PC-9 (cell line): ENCODE measurements around the gene TRABD. TPM values are rescaled to one million over a fixed set of nuclear protein-coding genes. Genes with fewer than 3 reads are reported as not detected.
A peak's percentile ranks its signal among the peaks of the same experiment; 100 is the strongest.

Experiments used
- BruUV-seq: library from RNA; stranded (reverse); fragments of 400-500 nt; replicated peaks from 2 replicates; lab custom pipeline; 2021; lab: Mats Ljungman, UMichigan
- CTCF ChIA-PET: fragments of 300-600 bp; sonication (Branson Sonifier 250); formaldehyde crosslinking; loops from one replicate; lab custom pipeline; 2022; ENCODE audit warnings: antibody characterized with exemption; lab: Charles Lee
- POLR2A ChIA-PET: fragments of 300-600 bp; sonication (Branson Sonifier 250); formaldehyde crosslinking; loops from one replicate; lab custom pipeline; 2022; ENCODE audit warnings: antibody characterized with exemption; ENCODE audit not compliant: unreplicated experiment; lab: Charles Lee
- DNase-seq, 2 experiments: peaks; one replicate each; pipeline versions ENCODE4 v3.0.0 to v3.0.0-alpha.2; 2015 to 2022; ENCODE audit warnings: mixed read lengths in 1 of 2
- H2AFZ ChIP-seq: fragments of 200-600 bp; sonication (generic); 2 replicates; pipeline ENCODE4 v1.8.1; 2017; ENCODE audit warnings: antibody characterized with exemption
- H3F3A ChIP-seq: fragments of 200-600 bp; sonication (generic); 2 replicates; pipeline ENCODE4 v1.8.1; 2017; ENCODE audit warnings: antibody characterized with exemption, mild to moderate bottlenecking, low read depth; ENCODE audit not compliant: insufficient read depth
- H3K27ac ChIP-seq: fragments of 200-600 bp; sonication (generic); 2 replicates; pipeline ENCODE4 v1.6.1; 2016; ENCODE audit warnings: mixed run types
- H3K27me3 ChIP-seq: fragments of 200-600 bp; sonication (generic); 2 replicates; pipeline ENCODE4 v1.6.1; 2016; ENCODE audit warnings: low read depth, mixed run types; ENCODE audit not compliant: insufficient read depth
- H3K36me3 ChIP-seq: fragments of 200-600 bp; sonication (generic); 2 replicates; pipeline ENCODE4 v1.6.1; 2016; ENCODE audit warnings: low read depth, mixed run types
- H3K4me1 ChIP-seq: fragments of 200-600 bp; sonication (generic); replicated peaks from 2 replicates; pipeline ENCODE4 v1.6.1; 2016; ENCODE audit warnings: mixed run types; ENCODE audit not compliant: insufficient read depth
- H3K4me2 ChIP-seq: fragments of 200-600 bp; sonication (generic); 2 replicates; pipeline ENCODE4 v1.6.1; 2017; ENCODE audit warnings: mixed run types
- H3K4me3 ChIP-seq: fragments of 200-600 bp; sonication (generic); 2 replicates; pipeline ENCODE4 v1.6.1; 2016; ENCODE audit warnings: mixed run types
- H3K79me2 ChIP-seq: fragments of 200-600 bp; sonication (generic); 2 replicates; pipeline ENCODE4 v1.6.1; 2017; ENCODE audit warnings: low read depth, mixed run types
- H3K9me2 ChIP-seq: fragments of 200-600 bp; sonication (generic); 2 replicates; pipeline ENCODE4 v1.8.1; 2017; ENCODE audit warnings: mild to moderate bottlenecking; ENCODE audit not compliant: insufficient read depth
- H3K9me3 ChIP-seq: fragments of 200-600 bp; sonication (generic); 2 replicates; pipeline ENCODE4 v1.8.1; 2016; ENCODE audit warnings: low read depth; ENCODE audit not compliant: insufficient read depth
- H4K20me1 ChIP-seq: fragments of 200-600 bp; sonication (generic); 2 replicates; pipeline ENCODE4 v1.8.1; 2017; ENCODE audit not compliant: insufficient read depth
- CTCF ChIP-seq: fragments of 200-600 bp; sonication (generic); conservative IDR thresholded peaks from 2 replicates; pipeline ENCODE4 v1.6.1; 2017; ENCODE audit warnings: mixed run types, antibody characterized with exemption, mild to moderate bottlenecking, moderate library complexity
- EZH2 ChIP-seq: fragments of 200-600 bp; sonication (generic); IDR thresholded peaks from 2 replicates; pipeline ENCODE4 v1.8.0; 2017; ENCODE audit warnings: antibody characterized with exemption, low read depth
- intact Hi-C: fragments of 100-400 bp; cut with micrococcal nuclease; formaldehyde crosslinking; loops from one replicate; pipeline ENCODE4 v1.10.0; 2022; ENCODE audit not compliant: unreplicated experiment
- total RNA-seq: library from RNA; stranded (reverse); gene quantifications from 2 replicates; pipeline ENCODE4 v1.2.3, GENCODE V29; 2021

Gene TRABD
- total RNA-seq, 1 experiment from 2014 or later, result 68.2 TPM

- DNase-seq, result no peak
- Histone ChIP-seq H3K4me3 (peak overlapping the region; percentile 86), H2AFZ (no peak overlapping the region), H3K9me3 (no peaks in the 10 kb centered on the region), H3K36me3 (0 out of 2 replicates have a peak, but pooled peaks cover 12% of the 10 kb centered on the region), H3K9me2 (no peaks in the 10 kb centered on the region), H3K27me3 (no peaks in the 10 kb centered on the region), H3F3A (peaks cover 50% of the 10 kb centered on the region), H3K4me1 (peaks cover 33% of the 10 kb centered on the region), H4K20me1 (peaks cover 83% of the 10 kb centered on the region), H3K27ac (no peak overlapping the region), H3K4me2 (peak overlapping the region; percentile 93), H3K79me2 (peaks cover 75% of the 10 kb centered on the region)
- intact Hi-C loops, result no loop called here
- ChIA-PET POLR2A (no interaction called here), CTCF (interaction anchor here (0.7 kb wide), 1 partner anchor 48 kb away, joined by 4 read pairs; no protein-coding TSS in a partner anchor)
- no peak for TF ChIP-seq EZH2
- TF ChIP-seq CTCF, result no peak
- BruUV-seq, result no TSS peak
Measured at GRCh38 chr22:50242406-50242949, 56.8 kb downstream of the TRABD start.

GRCh38 chr22:50243685-50244419 is 58.1 kb downstream of the TRABD start:
- peaks cover 86% of the 10 kb centered on the region for H3K79me2 ChIP-seq
- 0 out of 2 replicates have a peak, but pooled peaks cover 18% of the 10 kb centered on the region for H3K36me3 ChIP-seq
- H3K9me2 ChIP-seq, result no peaks in the 10 kb centered on the region
- H4K20me1 ChIP-seq, result peaks cover 80% of the 10 kb centered on the region
- TF ChIP-seq EZH2, result no peak
- TF ChIP-seq CTCF, result no peak; the same call in 1 of the 2 replicates
- H3K4me2 ChIP-seq, result peak overlapping the region; percentile 93
- CTCF ChIA-PET, result interaction anchor here (0.5 kb wide), 1 partner anchor 96 kb away, joined by 3 read pairs; no protein-coding TSS in a partner anchor
- no peaks in the 10 kb centered on the region for H3K27me3 ChIP-seq
- no peaks in the 10 kb centered on the region for H3K9me3 ChIP-seq
- peaks cover 33% of the 10 kb centered on the region for H3K4me1 ChIP-seq
- peak overlapping the region; percentile 97 for H2AFZ ChIP-seq
- no peak overlapping the region for H3K27ac ChIP-seq
- H3K4me3 ChIP-seq, result peak overlapping the region; percentile 86
- DNase-seq, result no peak
- intact Hi-C loops, result loop anchor here (2.0 kb wide), 1 partner anchor 83 kb away; the partner anchor contains the start of gene DENND6B
- POLR2A ChIA-PET, result interaction anchor here (0.7 kb wide), 1 partner anchor 254 kb away, joined by 4 read pairs; no protein-coding TSS in a partner anchor
- peaks cover 51% of the 10 kb centered on the region for H3F3A ChIP-seq
- TSS peak; percentile 27 for BruUV-seq

- no peaks in the 10 kb centered on the region for H3K27me3 ChIP-seq
- DNase-seq, result peak; percentile 91 to 93
- intact Hi-C loops, result loop anchor here (2.0 kb wide), 1 partner anchor 82 kb away; the partner anchor contains the start of gene DENND6B
- H3K4me2 ChIP-seq, result peak within 1 kb of the TSS; percentile 93
- ChIA-PET POLR2A (interaction anchor here (0.7 kb wide), 1 partner anchor 253 kb away, joined by 4 read pairs; no protein-coding TSS in a partner anchor), CTCF (no interaction called here)
- H3K9me2 ChIP-seq, result no peaks in the 10 kb centered on the region
- peaks cover 37% of the 10 kb centered on the region for H3K4me1 ChIP-seq
- peaks cover 48% of the 10 kb centered on the region for H3F3A ChIP-seq
- H3K36me3 ChIP-seq, result 0 out of 2 replicates have a peak, but pooled peaks cover 18% of the 10 kb centered on the region
- peak within 1 kb of the TSS; percentile 86 for H3K4me3 ChIP-seq
- no peak for TF ChIP-seq EZH2
- TF ChIP-seq CTCF, result peak; percentile 27; the same call in 1 of the 2 replicates
- BruUV-seq, result no TSS peak
- peaks cover 73% of the 10 kb centered on the region for H4K20me1 ChIP-seq
- peak within 1 kb of the TSS; percentile 97 for H2AFZ ChIP-seq
- H3K9me3 ChIP-seq, result no peaks in the 10 kb centered on the region
- peak within 1 kb of the TSS; percentile 69 for H3K27ac ChIP-seq
- peaks cover 83% of the 10 kb centered on the region for H3K79me2 ChIP-seq
Measured at GRCh38 chr22:50244420-50245213, 58.9 kb downstream of the TRABD start, which contains the start of gene TUBGCP6. Gene TUBGCP6, minus strand, starts transcription at chr22:50245023. Its CDS starts 564 bp downstream, at chr22:50244459.
